HG03175 (cell line): ENCODE data around the gene PRPF18.
A peak's percentile ranks its signal among the peaks of the same experiment; 100 is the strongest.
"Not testable (repeated sequence)": the region's sequence is repeated elsewhere in the genome, so short reads cannot be mapped to it uniquely, and the experiment has no call there.

ENCODE experiments used
- ATAC-seq: cut with Tn5 transposase; IDR thresholded peaks from one replicate; pipeline ENCODE4 v1.9.1; 2021; ENCODE audit warnings: mild to moderate bottlenecking, moderate library complexity; ENCODE audit not compliant: unreplicated experiment

Gene PRPF18, protein sequence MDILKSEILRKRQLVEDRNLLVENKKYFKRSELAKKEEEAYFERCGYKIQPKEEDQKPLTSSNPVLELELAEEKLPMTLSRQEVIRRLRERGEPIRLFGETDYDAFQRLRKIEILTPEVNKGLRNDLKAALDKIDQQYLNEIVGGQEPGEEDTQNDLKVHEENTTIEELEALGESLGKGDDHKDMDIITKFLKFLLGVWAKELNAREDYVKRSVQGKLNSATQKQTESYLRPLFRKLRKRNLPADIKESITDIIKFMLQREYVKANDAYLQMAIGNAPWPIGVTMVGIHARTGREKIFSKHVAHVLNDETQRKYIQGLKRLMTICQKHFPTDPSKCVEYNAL

DNA sequence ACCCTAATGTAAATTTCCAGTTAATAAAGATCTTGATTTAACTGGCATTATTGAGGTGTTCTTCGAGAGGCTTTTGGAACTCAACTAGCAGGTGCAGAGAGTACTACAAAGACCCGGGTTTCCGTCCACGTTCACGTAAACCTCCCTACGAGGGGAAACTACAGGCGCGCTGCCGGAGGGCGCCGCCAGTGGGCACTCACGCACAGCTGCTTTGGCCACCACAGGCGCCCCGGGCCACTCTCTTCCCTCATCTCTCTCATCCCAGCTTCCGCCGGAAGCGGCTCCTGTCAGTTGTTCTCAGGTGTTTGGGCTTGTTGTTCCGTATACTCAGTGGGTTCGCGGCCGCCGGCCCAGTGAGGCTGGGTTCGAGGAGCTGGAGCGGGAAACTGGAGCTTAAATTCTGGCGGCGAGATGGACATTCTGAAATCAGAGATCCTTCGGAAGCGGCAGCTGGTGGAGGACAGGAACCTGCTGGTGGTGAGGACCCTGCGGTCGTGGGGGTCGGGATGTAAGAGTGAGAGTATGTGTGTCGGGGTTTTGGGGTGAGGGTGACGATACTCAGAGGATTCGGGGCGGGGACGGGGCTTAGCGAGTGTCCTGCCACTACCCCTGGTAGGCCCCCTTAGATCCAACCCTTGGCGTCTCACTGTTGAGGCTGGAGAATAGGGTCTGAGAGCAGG is at the start of gene PRPF18:
TSS of gene PRPF18 (plus strand) at position 290 of the 680 bp plus-strand sequence. CDS start at position 412, 122 bp downstream.
- peak; percentile 99 for ATAC-seq

DNA sequence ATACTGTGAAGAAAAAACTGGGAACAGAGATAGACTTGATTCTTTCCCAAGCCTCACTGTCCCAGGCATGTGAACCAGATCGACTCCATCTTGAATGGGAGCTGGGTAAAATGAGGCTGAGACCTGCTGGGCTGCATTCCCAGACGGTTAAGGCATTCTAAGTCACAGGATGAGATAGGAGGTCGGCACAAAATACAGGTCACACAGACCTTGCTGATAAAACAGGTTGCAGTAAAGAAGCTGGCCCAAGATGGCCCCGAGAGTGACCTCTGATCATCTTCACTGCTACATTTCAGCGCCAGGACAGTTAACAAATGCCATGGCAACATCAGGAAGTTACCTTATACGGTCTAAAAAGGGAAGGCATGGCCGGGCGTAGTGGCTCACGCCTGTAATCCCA is 48.8 kb upstream of the PRPF18 start:
- ATAC-seq: not testable (repeated sequence)

- ATAC-seq: no peak
These were observed 44.2 kb upstream of the PRPF18 start for GRCh38 chr10:13542533-13542932.

GRCh38 chr10:13550802-13551201 is 36.0 kb upstream of the PRPF18 start:
- no peak for ATAC-seq

- no peak for ATAC-seq
These were observed 30.8 kb upstream of the PRPF18 start for GRCh38 chr10:13555884-13556510.

- no peak for ATAC-seq
These were observed 27.6 kb upstream of the PRPF18 start for GRCh38 chr10:13559124-13559700.

- ATAC-seq: no peak
These were observed 26.2 kb upstream of the PRPF18 start for GRCh38 chr10:13560597-13560996.

DNA sequence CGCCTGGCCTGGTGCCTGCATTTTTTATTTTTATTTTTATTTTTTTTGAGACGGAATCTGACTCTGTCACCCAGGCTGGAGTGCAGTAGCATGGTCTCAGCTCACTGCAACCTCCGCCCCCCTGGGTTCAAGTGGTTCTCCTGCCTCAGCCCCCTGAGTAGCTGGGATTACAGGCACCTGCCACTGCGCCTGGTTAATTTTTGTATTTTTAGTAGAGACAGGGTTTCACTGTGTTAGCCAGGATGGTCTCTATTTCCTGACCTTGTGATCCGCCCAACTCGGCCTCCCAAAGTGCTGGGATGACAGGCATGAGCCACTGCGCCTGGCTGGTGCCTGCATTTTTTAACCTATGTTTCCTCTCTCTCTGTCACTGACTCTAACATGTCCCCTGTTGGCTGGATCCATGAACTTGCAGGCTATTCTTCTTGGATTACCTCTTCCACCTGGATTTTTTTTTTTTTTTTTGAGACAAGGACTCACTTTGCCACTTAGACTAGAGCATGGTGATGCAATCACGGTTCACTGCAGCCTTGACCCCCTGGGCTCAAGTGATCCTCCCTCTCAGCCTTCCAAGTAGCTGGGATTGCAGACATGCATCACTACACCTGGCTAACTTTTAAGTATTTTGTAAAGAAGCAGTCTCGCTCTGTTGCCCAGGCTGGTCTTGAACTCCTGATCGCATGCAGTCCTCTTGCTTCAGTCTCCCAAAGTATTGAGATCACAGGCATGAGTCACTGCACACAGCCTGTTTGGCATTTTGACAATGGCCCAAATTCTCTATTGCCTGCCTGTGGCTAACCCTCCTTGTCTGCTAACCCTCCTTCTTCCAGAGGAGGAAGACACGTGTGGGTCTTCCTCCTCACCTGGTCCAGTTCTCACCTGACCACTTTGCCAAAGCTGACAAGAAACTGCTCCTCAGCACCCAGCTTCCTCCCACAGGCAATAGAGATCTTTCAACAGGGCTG is 23.0 kb upstream of the PRPF18 start:
- no peak for ATAC-seq

DNA sequence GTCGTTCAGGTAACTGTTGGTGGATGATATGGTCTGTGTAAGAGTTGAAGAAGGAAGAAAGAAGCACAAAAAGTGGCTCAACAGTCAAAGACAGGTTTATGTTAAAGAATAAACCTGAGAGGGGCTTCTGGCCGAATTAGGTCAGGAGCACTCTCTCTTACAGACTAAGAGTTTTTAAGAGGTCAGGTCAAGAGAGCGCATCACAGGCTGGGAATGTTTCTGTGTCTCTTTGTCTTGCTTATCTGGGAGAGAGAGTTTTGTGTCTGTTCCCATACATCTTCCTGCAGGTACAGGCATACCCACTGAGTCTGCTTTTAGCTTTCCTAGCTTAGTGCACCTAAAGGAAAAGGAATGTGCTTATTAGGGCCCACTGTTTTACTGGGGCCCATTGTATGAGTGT is 22.2 kb upstream of the PRPF18 start:
- ATAC-seq: no peak

DNA sequence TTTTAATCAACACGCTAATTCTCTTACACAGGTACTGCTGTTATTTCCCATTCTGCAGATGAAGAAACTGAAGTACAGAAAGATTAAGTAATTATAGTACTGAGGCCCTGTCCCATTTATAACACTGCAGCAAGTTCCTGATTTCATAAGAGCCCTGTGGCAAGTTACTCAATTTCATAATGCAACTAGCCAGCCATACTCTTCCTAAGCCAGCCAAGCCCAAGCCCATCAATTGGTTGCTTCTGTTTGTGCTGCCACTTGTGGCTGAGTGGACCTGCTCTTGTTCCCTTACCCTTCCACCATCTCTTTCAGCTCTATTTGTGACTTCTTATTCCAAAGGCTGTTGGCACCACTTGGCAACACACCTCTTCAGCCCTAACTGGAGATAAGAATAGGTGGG is 19.7 kb upstream of the PRPF18 start:
- ATAC-seq: no peak

DNA sequence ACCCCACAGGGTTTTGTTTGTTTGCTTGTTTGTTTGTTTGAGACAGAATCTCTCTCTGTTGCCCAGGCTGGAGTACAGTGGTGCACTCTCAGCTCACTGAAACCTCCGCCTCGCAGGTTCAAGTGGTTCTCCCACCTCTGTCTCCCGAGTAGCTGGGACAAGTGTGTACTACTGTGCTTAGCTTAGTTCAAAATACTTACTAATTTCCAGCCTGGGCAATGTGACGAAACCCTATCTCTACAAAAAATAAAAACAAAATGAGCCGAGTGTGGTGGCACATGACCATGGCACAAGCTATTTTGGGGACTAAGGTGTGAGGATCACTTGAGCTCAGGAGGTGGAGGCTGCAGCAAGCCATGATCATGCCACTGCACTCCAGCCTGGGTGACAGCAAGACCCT is 15.2 kb upstream of the PRPF18 start:
- ATAC-seq: no peak

DNA sequence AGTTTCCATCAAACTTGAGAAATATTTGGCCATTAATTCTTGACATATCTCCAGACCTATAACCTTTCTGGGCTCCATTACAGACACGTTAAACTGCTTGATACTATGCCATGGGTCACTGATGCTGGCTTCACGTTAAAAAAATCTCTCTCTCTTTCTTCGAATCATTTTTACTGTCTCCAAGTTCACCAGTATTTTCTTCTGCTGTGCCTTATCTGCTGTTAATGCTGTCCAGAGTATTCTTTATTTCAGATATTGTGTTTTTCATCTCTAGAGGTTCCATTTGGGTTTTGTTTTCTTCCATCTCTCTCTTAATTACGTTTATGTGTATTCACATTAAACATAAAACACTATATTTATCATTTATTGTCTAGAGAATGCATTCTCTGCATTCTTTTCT is 12.8 kb upstream of the PRPF18 start:
- no peak for ATAC-seq

DNA sequence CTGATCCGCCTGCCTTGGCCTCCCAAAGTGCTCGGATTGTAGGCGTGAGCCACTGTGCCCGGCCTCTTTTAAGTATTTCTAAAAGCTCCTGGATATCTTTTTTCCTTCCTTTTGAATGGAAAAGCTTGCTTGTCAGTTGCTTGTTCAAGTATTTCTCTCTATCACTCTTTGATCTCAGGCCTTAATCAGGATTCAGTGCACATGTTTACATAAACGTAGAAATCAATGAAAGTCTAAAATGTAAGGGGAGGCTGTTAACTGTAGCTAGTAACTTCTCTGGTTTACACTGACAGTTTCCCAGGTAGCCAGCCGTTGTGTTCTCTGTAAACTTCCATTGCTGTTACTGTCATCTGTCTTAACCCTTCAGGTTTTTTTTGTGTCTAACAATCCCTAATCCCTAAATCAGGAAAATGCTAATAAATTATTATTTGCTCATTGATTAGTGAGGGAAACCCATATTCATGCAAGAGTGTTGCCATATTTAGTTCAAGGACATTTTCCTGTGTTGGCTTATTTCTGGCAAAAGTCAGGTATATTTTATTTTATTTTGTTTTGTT is 1.5 kb upstream of the PRPF18 start:
- no peak for ATAC-seq

DNA sequence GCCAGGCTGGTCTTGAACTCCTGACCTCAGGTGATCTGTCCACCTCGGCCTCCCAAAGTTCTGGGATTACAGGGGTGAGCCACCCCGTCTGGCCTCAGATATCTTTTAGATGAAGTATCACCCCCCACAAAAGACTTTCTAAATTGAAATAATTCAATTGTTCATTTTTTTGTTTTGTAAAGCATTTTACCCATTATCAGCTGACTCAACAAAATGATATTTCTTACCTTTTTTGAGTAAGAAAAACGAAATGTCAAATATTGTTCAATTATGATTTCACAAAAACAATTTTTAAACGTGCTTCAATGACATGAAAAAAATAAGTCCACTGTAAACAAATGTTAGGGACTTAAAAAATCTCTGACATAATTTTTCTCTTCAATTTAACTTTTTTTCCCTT is 822 bp upstream of the PRPF18 start:
- ATAC-seq: no peak

- no peak for ATAC-seq
These were observed 626 bp downstream of the PRPF18 start for GRCh38 chr10:13587391-13587790.

- ATAC-seq: no peak
These were observed 2.6 kb downstream of the PRPF18 start for GRCh38 chr10:13589316-13589715.

- no peak for ATAC-seq
These were observed 4.1 kb downstream of the PRPF18 start for GRCh38 chr10:13590886-13591285.

- ATAC-seq: no peak
These were observed 5.5 kb downstream of the PRPF18 start for GRCh38 chr10:13592306-13592705.

GRCh38 chr10:13593535-13593934 is 6.8 kb downstream of the PRPF18 start:
- ATAC-seq: no peak

DNA sequence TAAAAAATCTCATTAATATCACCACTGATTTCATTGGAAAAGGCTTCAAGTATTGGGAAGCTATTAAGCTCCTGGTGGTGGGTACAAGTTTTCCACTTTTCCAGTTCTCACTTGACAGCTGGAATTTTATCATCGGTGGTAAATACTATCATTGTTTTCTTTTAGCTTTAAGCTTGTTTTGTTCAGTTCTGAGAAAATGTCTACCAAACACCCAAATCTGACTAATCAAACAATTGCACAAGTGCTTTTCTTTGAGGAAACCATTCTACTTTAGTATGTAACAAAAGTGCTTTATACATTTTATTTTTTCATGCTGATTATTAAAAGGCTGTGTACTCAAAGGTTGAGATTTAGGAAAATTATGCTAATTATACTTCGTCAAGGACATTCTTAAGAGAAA is 7.9 kb downstream of the PRPF18 start:
- ATAC-seq: no peak
